NT2/D1 (cell line): ENCODE measurements around the gene LRRFIP1.

Experiments used
- SUZ12 ChIP-seq: IDR thresholded peaks from 2 replicates; pipeline ENCODE4 v1.6.1; 2011; ENCODE audit not compliant: insufficient read length, insufficient read depth; ENCODE audit errors: extremely low read depth
- YY1 ChIP-seq: IDR thresholded peaks from 2 replicates; pipeline ENCODE4 v1.6.1; 2011; ENCODE audit not compliant: insufficient read length, insufficient read depth

- TF ChIP-seq YY1 (no peak), SUZ12 (no peak)
These were observed 3.0 kb downstream of the LRRFIP1 start for GRCh38 chr2:237630216-237631000.
